GM12892 (cell line): ENCODE results near the gene CHST11.

Source experiments
- DNase-seq: peaks from one replicate; pipeline ENCODE4 v3.0.0; 2011; ENCODE audit not compliant: insufficient read length
- FAIRE-seq: peaks from 2 replicates; lab custom pipeline; 2011; peaks lifted over from hg19 to GRCh38; lab: Jason Lieb, UNC
- POLR2A ChIP-seq: IDR thresholded peaks from 2 replicates; pipeline ENCODE4 v1.6.1; 2011; ENCODE audit warnings: low read depth, low read length, control low read depth
- POLR2AphosphoS5 ChIP-seq: IDR thresholded peaks from 2 replicates; pipeline ENCODE4 v1.6.1; 2011; ENCODE audit warnings: low read depth, low read length, control low read depth
- TAF1 ChIP-seq: IDR thresholded peaks from 2 replicates; pipeline ENCODE4 v1.6.1; 2011; ENCODE audit warnings: low read depth, mild to moderate bottlenecking, control low read depth, low read length, borderline replicate concordance

The CHST11 gene

GRCh38 chr12:104719700-104720338 is 263.1 kb downstream of the CHST11 start:
- DNase-seq (no peak), FAIRE-seq (no peak)
- TF ChIP-seq POLR2A (no peak), POLR2AphosphoS5 (no peak), TAF1 (no peak)

GRCh38 chr12:104720339-104721038 is 263.7 kb downstream of the CHST11 start:
- TF ChIP-seq POLR2AphosphoS5 = no peak
- TF ChIP-seq POLR2A = no peak
- no peak for TF ChIP-seq TAF1
- peak; percentile 75 for FAIRE-seq
- DNase-seq = no peak

GRCh38 chr12:104721039-104721405 is 264.3 kb downstream of the CHST11 start:
- DNase-seq (no peak), FAIRE-seq (no peak)
- TF ChIP-seq TAF1 (no peak), POLR2AphosphoS5 (no peak), POLR2A (no peak)

GRCh38 chr12:104721936-104722335 is 265.2 kb downstream of the CHST11 start:
- no peak for FAIRE-seq

GRCh38 chr12:104722601-104723534 is 266.1 kb downstream of the CHST11 start:
- DNase-seq (no peak), FAIRE-seq (no peak)
- TF ChIP-seq POLR2A (no peak), TAF1 (no peak), POLR2AphosphoS5 (no peak)

More at GRCh38 chr12:104721936-104722335, 265.2 kb downstream of the CHST11 start:
- no peak for DNase-seq
- TF ChIP-seq TAF1 (no peak), POLR2A (no peak), POLR2AphosphoS5 (no peak)

- no peak for DNase-seq
- FAIRE-seq = no peak
- TF ChIP-seq POLR2A (no peak), TAF1 (no peak), POLR2AphosphoS5 (no peak)
Observed at GRCh38 chr12:104723895-104724294, 267.1 kb downstream of the CHST11 start.

GRCh38 chr12:104724992-104725585 is 268.3 kb downstream of the CHST11 start:
- no peak for TF ChIP-seq TAF1
- no peak for TF ChIP-seq POLR2AphosphoS5
- TF ChIP-seq POLR2A = no peak
- DNase-seq = no peak
- FAIRE-seq = no peak

- TF ChIP-seq POLR2A (no peak), POLR2AphosphoS5 (no peak), TAF1 (no peak)
- FAIRE-seq = no peak
- no peak for DNase-seq
Observed at GRCh38 chr12:104725610-104726009, 268.9 kb downstream of the CHST11 start.

GRCh38 chr12:104727726-104728465 is 271.1 kb downstream of the CHST11 start:
- TF ChIP-seq POLR2AphosphoS5 (no peak), TAF1 (no peak), POLR2A (no peak)
- FAIRE-seq (no peak), DNase-seq (no peak)

- FAIRE-seq = no peak
- DNase-seq = no peak
- TF ChIP-seq TAF1 (no peak), POLR2A (no peak), POLR2AphosphoS5 (no peak)
Observed at GRCh38 chr12:104729091-104729490, 272.3 kb downstream of the CHST11 start.
